ENCODE results near the gene ZNF268.

ZNF268 gene

DNA sequence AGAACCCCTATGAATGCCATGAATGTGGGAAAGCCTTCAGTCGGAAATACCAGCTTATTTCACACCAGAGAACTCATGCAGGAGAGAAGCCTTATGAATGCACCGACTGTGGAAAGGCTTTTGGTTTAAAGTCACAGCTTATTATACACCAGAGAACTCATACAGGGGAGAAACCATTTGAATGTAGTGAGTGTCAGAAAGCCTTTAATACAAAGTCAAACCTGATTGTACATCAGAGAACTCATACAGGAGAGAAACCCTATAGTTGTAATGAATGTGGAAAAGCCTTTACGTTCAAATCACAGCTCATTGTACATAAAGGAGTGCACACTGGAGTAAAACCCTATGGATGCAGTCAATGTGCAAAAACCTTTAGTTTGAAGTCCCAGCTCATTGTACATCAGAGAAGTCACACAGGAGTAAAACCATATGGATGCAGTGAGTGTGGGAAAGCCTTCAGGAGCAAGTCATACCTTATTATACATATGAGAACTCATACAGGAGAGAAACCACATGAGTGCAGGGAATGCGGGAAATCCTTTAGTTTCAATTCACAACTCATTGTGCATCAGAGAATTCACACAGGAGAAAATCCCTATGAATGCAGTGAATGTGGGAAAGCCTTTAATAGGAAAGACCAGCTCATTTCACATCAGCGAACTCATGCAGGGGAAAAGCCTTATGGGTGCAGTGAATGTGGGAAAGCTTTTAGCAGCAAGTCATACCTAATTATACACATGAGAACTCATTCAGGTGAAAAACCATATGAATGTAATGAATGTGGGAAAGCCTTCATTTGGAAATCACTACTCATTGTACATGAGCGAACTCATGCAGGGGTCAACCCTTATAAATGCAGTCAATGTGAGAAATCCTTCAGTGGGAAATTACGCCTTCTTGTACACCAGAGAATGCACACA, 22.3 kb downstream of the ZNF268 start:
- H3K4me1 ChIP-seq (ENCODE audit: control insufficient read depth, insufficient read depth, low read length), result no peaks in the 10 kb centered on the region
- H3K27me3 ChIP-seq (ENCODE audit: control insufficient read depth, insufficient read depth, low read length), result no peaks in the 10 kb centered on the region
- peaks cover 16% of the 10 kb centered on the region for H3K36me3 ChIP-seq (ENCODE audit: control insufficient read depth, insufficient read depth, low read length)
- no peak overlapping the region for H3K9ac ChIP-seq (ENCODE audit: low read length)
- peaks cover 54% of the 10 kb centered on the region for H3K9me3 ChIP-seq (ENCODE audit: control insufficient read depth, low read length)
- peak overlapping the region; percentile 17 for H3K4me3 ChIP-seq (ENCODE audit: low read length)

DNA sequence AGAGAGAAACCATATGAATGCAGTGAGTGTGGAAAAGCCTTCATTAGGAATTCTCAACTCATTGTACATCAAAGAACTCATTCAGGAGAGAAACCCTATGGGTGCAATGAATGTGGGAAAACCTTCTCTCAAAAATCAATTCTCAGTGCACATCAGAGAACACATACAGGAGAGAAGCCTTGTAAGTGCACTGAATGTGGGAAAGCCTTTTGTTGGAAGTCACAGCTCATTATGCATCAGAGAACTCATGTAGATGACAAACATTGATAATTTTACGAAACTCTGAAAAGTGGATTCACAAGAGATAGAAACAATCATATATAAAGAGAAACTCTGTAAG, 22.9 kb downstream of the ZNF268 start:
- Histone ChIP-seq H3K9me3 (ENCODE audit: control insufficient read depth, low read length) (peaks cover 54% of the 10 kb centered on the region), H3K9ac (ENCODE audit: low read length) (no peak overlapping the region), H3K4me3 (ENCODE audit: low read length) (peak overlapping the region; percentile 17), H3K4me1 (ENCODE audit: control insufficient read depth, insufficient read depth, low read length) (no peaks in the 10 kb centered on the region), H3K27me3 (ENCODE audit: control insufficient read depth, insufficient read depth, low read length) (no peaks in the 10 kb centered on the region), H3K36me3 (ENCODE audit: control insufficient read depth, insufficient read depth, low read length) (peaks cover 16% of the 10 kb centered on the region)

DNA sequence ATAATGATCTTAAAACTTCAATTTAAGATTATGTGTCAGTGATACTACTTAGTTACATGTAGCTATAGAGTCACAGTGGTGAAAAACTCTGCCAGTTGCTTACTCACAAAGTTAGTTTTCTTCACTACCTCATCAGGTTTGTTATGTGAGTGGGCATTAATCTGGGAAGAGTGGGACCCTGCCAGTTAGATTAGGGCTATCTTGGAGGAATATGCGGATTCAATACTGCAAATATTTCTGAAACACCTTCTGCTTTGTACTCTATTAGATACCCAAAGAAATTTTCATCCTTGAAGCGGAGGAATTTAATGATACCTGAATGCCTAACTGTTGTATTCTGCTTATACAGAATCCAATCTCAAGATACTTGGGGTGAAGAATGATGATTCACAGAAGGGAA, 25.1 kb downstream of the ZNF268 start:
- no peaks in the 10 kb centered on the region for H3K27me3 ChIP-seq (ENCODE audit: control insufficient read depth, insufficient read depth, low read length)
- H3K9me3 ChIP-seq (ENCODE audit: control insufficient read depth, low read length), result peaks cover 50% of the 10 kb centered on the region
- no peak overlapping the region for H3K9ac ChIP-seq (ENCODE audit: low read length)
- H3K4me3 ChIP-seq (ENCODE audit: low read length), result no peak overlapping the region
- H3K4me1 ChIP-seq (ENCODE audit: control insufficient read depth, insufficient read depth, low read length), result no peaks in the 10 kb centered on the region
- peaks cover 16% of the 10 kb centered on the region for H3K36me3 ChIP-seq (ENCODE audit: control insufficient read depth, insufficient read depth, low read length)

DNA sequence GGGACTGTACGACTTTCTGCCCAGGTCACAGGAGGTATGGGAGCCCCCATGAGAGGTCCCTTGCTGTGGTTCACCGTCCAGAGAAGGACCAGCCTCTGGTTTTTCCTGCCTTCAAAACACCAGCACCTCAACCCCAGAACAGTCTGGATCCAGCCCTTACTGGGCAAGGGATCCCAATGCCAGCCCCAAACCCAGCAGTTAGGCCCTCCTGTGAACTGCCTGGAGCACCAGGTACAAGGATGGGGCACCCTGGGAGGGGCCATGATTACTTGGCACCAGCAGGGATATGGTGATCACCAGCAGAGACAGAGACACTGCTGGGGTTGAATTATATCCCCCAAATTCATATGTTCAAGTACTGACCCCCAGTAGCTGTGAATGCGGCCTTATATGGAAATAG, 34.4 kb downstream of the ZNF268 start:
- H3K4me3 ChIP-seq (ENCODE audit: low read length), result no peak overlapping the region
- H3K9ac ChIP-seq (ENCODE audit: low read length), result no peak overlapping the region
- H3K9me3 ChIP-seq (ENCODE audit: control insufficient read depth, low read length), result peaks cover 6% of the 10 kb centered on the region
- H3K4me1 ChIP-seq (ENCODE audit: control insufficient read depth, insufficient read depth, low read length), result no peaks in the 10 kb centered on the region
- no peaks in the 10 kb centered on the region for H3K36me3 ChIP-seq (ENCODE audit: control insufficient read depth, insufficient read depth, low read length)
- H3K27me3 ChIP-seq (ENCODE audit: control insufficient read depth, insufficient read depth, low read length), result no peaks in the 10 kb centered on the region

DNA sequence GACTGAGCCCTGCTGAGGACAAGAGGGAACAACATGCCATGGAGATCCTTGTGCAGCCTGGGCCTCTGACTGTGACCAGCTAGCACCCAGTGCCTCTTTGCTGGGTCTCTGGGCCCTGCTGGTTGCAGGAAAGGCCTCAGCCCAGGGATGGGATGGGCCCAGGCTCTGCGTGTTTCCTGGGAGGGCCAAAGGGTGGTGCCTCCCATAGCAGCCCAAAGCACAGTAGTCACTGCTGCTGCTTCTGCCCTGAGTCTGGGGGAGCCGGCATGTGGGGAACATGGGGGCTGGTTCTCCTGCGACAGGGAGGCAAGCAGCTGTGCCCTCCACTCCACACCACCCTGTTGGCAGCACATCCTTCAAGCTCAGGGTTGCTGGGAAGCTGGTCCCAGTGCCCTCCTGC, 35.9 kb downstream of the ZNF268 start:
- Histone ChIP-seq H3K4me1 (ENCODE audit: control insufficient read depth, insufficient read depth, low read length) (no peaks in the 10 kb centered on the region), H3K27me3 (ENCODE audit: control insufficient read depth, insufficient read depth, low read length) (no peaks in the 10 kb centered on the region), H3K4me3 (ENCODE audit: low read length) (no peak overlapping the region), H3K9me3 (ENCODE audit: control insufficient read depth, low read length) (peaks cover 5% of the 10 kb centered on the region), H3K36me3 (ENCODE audit: control insufficient read depth, insufficient read depth, low read length) (no peaks in the 10 kb centered on the region), H3K9ac (ENCODE audit: low read length) (no peak overlapping the region)

DNA sequence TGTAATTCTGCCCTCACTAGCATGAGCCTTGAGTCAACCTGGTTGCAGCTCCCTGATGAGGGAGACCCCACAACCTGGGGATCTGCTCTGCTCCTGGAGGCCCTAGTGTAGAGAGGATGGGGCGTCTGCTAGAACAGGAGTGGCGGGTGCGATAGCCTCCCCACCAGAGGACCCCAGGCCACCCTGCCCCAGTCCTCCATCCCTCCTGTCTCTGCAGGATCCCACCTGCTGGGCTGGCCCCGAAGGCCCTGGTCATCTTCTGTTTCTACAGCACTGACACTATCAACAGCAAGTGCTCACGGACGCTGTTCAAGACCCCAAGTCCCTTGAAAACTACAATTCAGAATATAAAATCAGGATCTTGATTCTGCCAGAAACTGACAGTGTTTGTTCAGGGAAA, 39.2 kb downstream of the ZNF268 start:
- Histone ChIP-seq H3K27me3 (ENCODE audit: control insufficient read depth, insufficient read depth, low read length) (no peaks in the 10 kb centered on the region), H3K4me1 (ENCODE audit: control insufficient read depth, insufficient read depth, low read length) (no peaks in the 10 kb centered on the region), H3K36me3 (ENCODE audit: control insufficient read depth, insufficient read depth, low read length) (no peaks in the 10 kb centered on the region), H3K9ac (ENCODE audit: low read length) (no peak overlapping the region), H3K4me3 (ENCODE audit: low read length) (no peak overlapping the region), H3K9me3 (ENCODE audit: control insufficient read depth, low read length) (peaks cover 5% of the 10 kb centered on the region)

DNA sequence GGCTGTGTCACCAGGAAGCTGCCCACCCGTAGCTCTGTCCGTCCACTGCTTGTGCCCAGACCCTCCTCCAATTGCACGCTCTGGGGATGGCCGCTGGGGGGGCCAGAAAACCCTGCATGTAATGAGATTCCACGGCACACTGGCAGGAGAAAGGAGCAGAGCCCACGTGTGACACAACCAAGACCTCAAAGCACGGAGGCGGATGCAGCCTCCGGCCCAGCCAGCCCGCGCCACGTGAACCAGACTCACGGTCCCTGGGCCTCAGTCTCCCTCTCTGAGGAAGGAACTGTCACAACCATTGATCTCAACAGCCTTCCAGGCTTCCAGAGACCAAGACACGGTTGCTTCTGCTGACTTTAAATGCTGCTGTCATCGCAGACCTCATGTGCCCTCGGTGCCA, 39.9 kb downstream of the ZNF268 start:
- H3K36me3 ChIP-seq (ENCODE audit: control insufficient read depth, insufficient read depth, low read length), result no peaks in the 10 kb centered on the region
- no peak overlapping the region for H3K4me3 ChIP-seq (ENCODE audit: low read length)
- H3K9ac ChIP-seq (ENCODE audit: low read length), result no peak overlapping the region
- H3K4me1 ChIP-seq (ENCODE audit: control insufficient read depth, insufficient read depth, low read length), result no peaks in the 10 kb centered on the region
- H3K9me3 ChIP-seq (ENCODE audit: control insufficient read depth, low read length), result peaks cover 5% of the 10 kb centered on the region
- no peaks in the 10 kb centered on the region for H3K27me3 ChIP-seq (ENCODE audit: control insufficient read depth, insufficient read depth, low read length)

DNA sequence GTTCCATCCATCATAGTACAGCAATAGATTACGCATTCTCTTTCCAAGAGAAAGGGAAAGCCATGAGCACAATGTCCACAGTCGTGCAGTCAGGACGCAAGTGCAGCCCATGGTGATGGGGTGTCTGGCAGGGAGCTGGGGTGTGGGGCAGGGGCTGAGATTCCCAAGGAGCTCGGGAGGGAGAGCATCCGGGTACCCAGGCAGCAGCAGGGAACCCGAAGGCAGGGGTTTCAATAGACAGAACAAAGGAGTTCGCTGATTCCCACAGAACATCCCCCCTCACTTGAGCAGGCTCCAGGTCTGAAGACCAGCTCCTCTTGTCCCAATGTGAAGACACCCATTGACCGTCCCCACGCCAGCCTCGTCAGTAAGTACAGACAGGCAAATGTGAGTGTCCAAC, 40.9 kb downstream of the ZNF268 start:
- no peak overlapping the region for H3K9ac ChIP-seq (ENCODE audit: low read length)
- H3K4me3 ChIP-seq (ENCODE audit: low read length), result no peak overlapping the region
- no peaks in the 10 kb centered on the region for H3K27me3 ChIP-seq (ENCODE audit: control insufficient read depth, insufficient read depth, low read length)
- no peaks in the 10 kb centered on the region for H3K36me3 ChIP-seq (ENCODE audit: control insufficient read depth, insufficient read depth, low read length)
- no peaks in the 10 kb centered on the region for H3K4me1 ChIP-seq (ENCODE audit: control insufficient read depth, insufficient read depth, low read length)
- H3K9me3 ChIP-seq (ENCODE audit: control insufficient read depth, low read length), result peaks cover 5% of the 10 kb centered on the region

DNA sequence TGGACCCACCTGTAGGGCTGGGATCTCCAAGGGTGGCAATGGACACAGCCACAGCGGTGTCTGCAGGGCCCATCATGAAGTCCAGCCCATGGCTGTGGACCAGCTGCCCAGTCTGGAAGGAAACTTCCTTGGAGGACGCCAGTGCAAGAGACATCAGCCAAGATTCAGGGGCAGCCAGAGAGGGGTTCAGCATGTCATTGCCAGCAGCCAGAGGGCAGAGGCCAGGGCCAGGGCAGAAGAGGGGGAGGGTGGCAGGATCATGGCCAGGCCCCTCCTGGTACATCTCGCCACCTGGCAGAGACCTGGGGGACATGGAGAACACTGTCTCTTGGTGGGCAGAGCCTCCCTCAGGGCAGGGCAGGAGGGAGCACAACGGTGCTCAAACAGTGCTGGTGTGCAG, 44.2 kb downstream of the ZNF268 start:
- Histone ChIP-seq H3K36me3 (ENCODE audit: control insufficient read depth, insufficient read depth, low read length) (no peaks in the 10 kb centered on the region), H3K9ac (ENCODE audit: low read length) (no peak overlapping the region), H3K9me3 (ENCODE audit: control insufficient read depth, low read length) (no peaks in the 10 kb centered on the region), H3K4me3 (ENCODE audit: low read length) (no peak overlapping the region), H3K4me1 (ENCODE audit: control insufficient read depth, insufficient read depth, low read length) (no peaks in the 10 kb centered on the region), H3K27me3 (ENCODE audit: control insufficient read depth, insufficient read depth, low read length) (no peaks in the 10 kb centered on the region)

DNA sequence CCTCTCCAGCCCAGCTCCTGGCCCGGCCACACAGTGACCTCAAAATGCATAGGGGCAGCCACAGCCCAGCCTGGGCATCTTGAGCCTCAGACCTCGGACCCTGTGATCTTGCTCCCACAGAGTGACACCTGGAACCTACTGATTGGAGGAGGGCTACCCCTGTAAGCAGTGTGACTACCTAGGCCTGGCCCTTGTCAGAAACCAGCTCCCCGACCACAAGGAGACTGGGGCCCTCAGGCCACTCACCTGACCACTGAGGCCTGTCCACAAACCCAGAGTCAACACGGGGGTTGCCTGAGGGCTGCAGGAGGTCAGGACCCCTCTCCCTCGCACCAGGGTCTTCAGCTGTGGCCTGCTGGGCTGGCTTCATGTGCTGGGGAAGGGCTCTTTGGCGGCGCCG, 45.4 kb downstream of the ZNF268 start:
- Histone ChIP-seq H3K27me3 (ENCODE audit: control insufficient read depth, insufficient read depth, low read length) (no peaks in the 10 kb centered on the region), H3K4me3 (ENCODE audit: low read length) (no peak overlapping the region), H3K36me3 (ENCODE audit: control insufficient read depth, insufficient read depth, low read length) (no peaks in the 10 kb centered on the region), H3K4me1 (ENCODE audit: control insufficient read depth, insufficient read depth, low read length) (no peaks in the 10 kb centered on the region), H3K9ac (ENCODE audit: low read length) (no peak overlapping the region), H3K9me3 (ENCODE audit: control insufficient read depth, low read length) (no peaks in the 10 kb centered on the region)

DNA sequence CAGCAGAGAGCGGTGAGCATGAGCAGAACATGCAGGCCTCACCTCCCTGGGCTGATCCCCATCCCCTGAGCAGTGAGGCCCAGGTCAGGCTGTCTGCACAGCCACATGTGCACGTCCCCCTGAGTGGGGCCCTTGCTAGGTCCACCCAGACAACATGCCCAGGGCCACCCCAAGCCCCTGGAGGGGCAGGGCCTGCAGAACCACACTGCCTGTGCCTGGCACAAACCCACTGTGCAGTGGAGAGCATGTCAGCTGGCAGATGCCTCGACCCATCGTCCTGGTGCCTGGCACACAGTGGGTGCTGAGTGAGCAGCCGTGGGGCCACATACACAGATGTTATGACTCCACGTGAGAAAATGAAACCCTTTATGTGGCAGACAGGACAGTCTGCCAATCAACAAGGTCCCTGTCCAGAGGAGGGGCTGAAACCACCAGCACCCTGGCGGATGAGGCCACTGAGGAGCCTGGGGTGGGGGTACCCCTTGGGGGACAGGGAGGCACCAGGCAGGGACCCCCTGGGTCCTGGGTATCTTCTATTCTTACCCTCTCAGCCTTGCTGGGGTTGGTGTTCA, 46.1 kb downstream of the ZNF268 start:
- H3K36me3 ChIP-seq (ENCODE audit: control insufficient read depth, insufficient read depth, low read length), result no peaks in the 10 kb centered on the region
- H3K9ac ChIP-seq (ENCODE audit: low read length), result no peak overlapping the region
- H3K4me1 ChIP-seq (ENCODE audit: control insufficient read depth, insufficient read depth, low read length), result no peaks in the 10 kb centered on the region
- no peak overlapping the region for H3K4me3 ChIP-seq (ENCODE audit: low read length)
- no peaks in the 10 kb centered on the region for H3K27me3 ChIP-seq (ENCODE audit: control insufficient read depth, insufficient read depth, low read length)
- no peaks in the 10 kb centered on the region for H3K9me3 ChIP-seq (ENCODE audit: control insufficient read depth, low read length)

DNA sequence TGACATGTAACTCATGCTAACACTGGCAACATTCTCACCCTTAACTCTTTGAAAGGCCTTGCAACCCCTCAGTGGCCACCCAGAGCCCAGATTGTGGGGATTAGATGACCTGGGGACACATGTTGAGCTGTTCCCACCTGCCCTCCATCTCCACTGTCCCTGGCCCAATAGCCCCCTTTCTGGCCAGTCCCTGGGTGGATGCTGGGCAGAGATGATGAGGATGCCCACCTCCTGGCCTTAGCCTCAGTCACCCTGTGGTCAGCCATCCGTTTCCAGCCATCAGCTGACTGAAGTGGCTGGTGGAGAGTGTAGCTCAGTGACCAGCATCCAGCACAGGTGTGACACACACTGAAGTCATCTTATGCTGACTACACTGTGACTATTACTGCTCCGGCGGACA, 49.7 kb downstream of the ZNF268 start:
- Histone ChIP-seq H3K27me3 (ENCODE audit: control insufficient read depth, insufficient read depth, low read length) (no peaks in the 10 kb centered on the region), H3K36me3 (ENCODE audit: control insufficient read depth, insufficient read depth, low read length) (no peaks in the 10 kb centered on the region), H3K4me3 (ENCODE audit: low read length) (no peak overlapping the region), H3K4me1 (ENCODE audit: control insufficient read depth, insufficient read depth, low read length) (no peaks in the 10 kb centered on the region), H3K9me3 (ENCODE audit: control insufficient read depth, low read length) (no peaks in the 10 kb centered on the region), H3K9ac (ENCODE audit: low read length) (no peak overlapping the region)
